Heart left ventricle (tissue), 16 donors: ENCODE data around the gene SDE2. TPM values are rescaled to one million over a fixed set of nuclear protein-coding genes. Genes with fewer than 3 reads are reported as not detected.
"Not testable (repeated sequence)": the region's sequence is repeated elsewhere in the genome, so short reads cannot be mapped to it uniquely, and the experiment has no call there.

Experiments
- ATAC-seq, 4 donors: fragments of 200-7000 bp; cut with Tn5 transposase; one replicate each; pipeline ENCODE4 v1.9.1; 2020 to 2022; ENCODE audit warnings: moderate library complexity in 4 of 4, mild to moderate bottlenecking in 3 of 4, moderate number of reproducible peaks in 1 of 4
- DNase-seq, 5 donors: peaks; one replicate each; pipeline ENCODE4 v3.0.0-alpha.2; 2020
- H3K27ac ChIP-seq, 12 donors: fragments of 200-600 bp; sonication (generic) in 4 of 12; one replicate each; pipeline versions ENCODE4 v1.5.0 to v1.8.0; 2016 to 2022; ENCODE audit warnings: mild to moderate bottlenecking in 2 of 12
- H3K27me3 ChIP-seq, 9 donors: fragments of 200-600 bp; sonication (generic) in 2 of 9; one replicate each; pipeline versions ENCODE4 v1.5.1 to v1.8.0; 2016 to 2022; ENCODE audit warnings: mild to moderate bottlenecking in 3 of 9
- H3K36me3 ChIP-seq, 9 donors: fragments of 200-600 bp; sonication (generic) in 2 of 9; one replicate each; pipeline versions ENCODE4 v1.5.0 to v1.8.0; 2018 to 2022; ENCODE audit warnings: mild to moderate bottlenecking in 2 of 9
- H3K4me1 ChIP-seq, 12 donors: fragments of 200-600 bp; sonication (generic) in 4 of 12; one replicate each; pipeline versions ENCODE4 v1.5.0 to v1.8.0; 2016 to 2022; ENCODE audit warnings: mild to moderate bottlenecking in 3 of 12
- H3K4me3 ChIP-seq, 12 donors: fragments of 200-600 bp; sonication (generic) in 4 of 12; one replicate each; pipeline versions ENCODE4 v1.5.0 to v1.8.0; 2017 to 2022; ENCODE audit warnings: mild to moderate bottlenecking in 9 of 12, moderate library complexity in 4 of 12
- H3K9me3 ChIP-seq, 12 donors: fragments of 200-600 bp; sonication (generic) in 4 of 12; one replicate each; pipeline versions ENCODE4 v1.5.0 to v1.8.0; 2016 to 2022; ENCODE audit warnings: mild to moderate bottlenecking in 1 of 12
- POLR2A ChIP-seq, 2 donors: fragments of 450-650 bp; IDR thresholded peaks; one replicate each; pipeline ENCODE4 v1.6.1; 2017; ENCODE audit warnings: antibody characterized with exemption in 2 of 2, mild to moderate bottlenecking in 2 of 2, moderate library complexity in 2 of 2
- whole genome bisulfite sequencing, 4 donors: extraction: QIAGEN DNeasy Blood & Tissue Kit in 2 of 4; methylation state at CpG; one replicate each; pipeline versions ENCODE4 v1.1.5 to v1.1.7; 2013 to 2018; 5-methylcytosine and 5-hydroxymethylcytosine counted together
- intact Hi-C, 10 donors: fragments of 100-400 bp; cut with DNase I; formaldehyde crosslinking; loops; one replicate each; pipeline versions ENCODE4 v1.11.1 to v1.14.2; 2022
- polyA plus RNA-seq, 2 donors: library from polyadenylated mRNA; stranded (reverse); fragments of 200-250 nt; gene quantifications; one replicate each; pipeline ENCODE4 v1.2.3, GENCODE V29; 2013
- total RNA-seq, 9 donors: library from RNA; depleted of rRNA in 2 of 9; stranded (reverse); fragments of >200 nt in 2 of 9; fragmentation: NEBNext Ultra II Directional in 3 of 9; extraction: Animal tissue kit (Norgen Biotek cat#: 25700) in 3 of 9; gene quantifications; one replicate each; pipeline versions ENCODE4 v1.1.0 to v1.2.4, GENCODE V29; 2016 to 2023
- TF ChIP-seq, protein P1 (sequence below), 12 donors: fragments of 200-600 bp; sonication (generic) in 4 of 12; IDR thresholded peaks; one replicate each; pipeline versions ENCODE4 v1.5.0 to v1.8.0; 2018 to 2022; ENCODE audit warnings: antibody characterized with exemption in 12 of 12, mild to moderate bottlenecking in 5 of 12
- donor health status: ischemic (EF 13 %, LVEDD 7.1; RV severe dilation, severe dysfunction).
- donor health status: healthy with polysubstance abuse.
- donor health status: DM: no; HTN: yes; CAD: no.
- donor health status: DM: no; HTN: no; CAD: no.
- donor health status: ischemic (EF 25% LVEDD 6.9; RV normal size, moderate dysfunction).
- donor health status: ischemic (EF 25% LVEDD 5.7; RV mildly dilated, moderate dysfunction).
- donor health status: healthy.
- donor health status: DM: yes; HTN: yes; CAD: no.
- donor health status: ischemic (EF 35%, LVEDD 5.7; RV mildly dilated, moderate dysfunction).
- donor health status: nonischemic (EF 11% LVEDD 7.7; RV severe dilation, severe dysfunction).
- donor health status: DM: yes; HTN: yes; CAD: no.
- donor health status: PGD.
- donor health status: ischemic (EF 29% LVEDD 5.4; RV normal size, mild dysfunction).
- donor health status: nonischemic (EF 23%, LVEDD 6.1; RV moderate dilation, normal function).

Gene SDE2
- total and polyA plus RNA-seq, 11 donors: 3.7 to 16.4 (median 12.6) TPM

DNA sequence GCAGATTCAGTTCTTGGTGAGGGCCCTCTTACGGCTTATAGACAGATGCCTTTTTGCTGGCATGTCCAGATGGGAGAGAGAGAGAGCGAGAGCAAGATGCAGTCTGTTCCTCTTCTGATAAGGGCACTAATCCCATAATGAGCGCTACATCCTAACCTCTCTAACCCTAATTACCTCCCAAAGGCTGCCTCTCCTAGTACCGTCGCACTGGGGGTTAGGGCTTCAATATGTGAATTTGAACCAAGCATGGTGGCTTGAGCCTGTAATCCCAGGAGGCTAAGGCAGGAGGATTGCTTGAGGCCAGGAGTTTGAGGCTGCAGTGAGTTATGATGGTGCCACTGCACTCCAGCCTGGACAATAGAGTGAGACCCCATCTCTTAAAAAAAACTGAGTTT is 10.5 kb upstream of the SDE2 start:
- TF ChIP-seq POLR2A (IDR thresholded peaks at IDR 0.05): no peak
- TF ChIP-seq, protein P1, sequence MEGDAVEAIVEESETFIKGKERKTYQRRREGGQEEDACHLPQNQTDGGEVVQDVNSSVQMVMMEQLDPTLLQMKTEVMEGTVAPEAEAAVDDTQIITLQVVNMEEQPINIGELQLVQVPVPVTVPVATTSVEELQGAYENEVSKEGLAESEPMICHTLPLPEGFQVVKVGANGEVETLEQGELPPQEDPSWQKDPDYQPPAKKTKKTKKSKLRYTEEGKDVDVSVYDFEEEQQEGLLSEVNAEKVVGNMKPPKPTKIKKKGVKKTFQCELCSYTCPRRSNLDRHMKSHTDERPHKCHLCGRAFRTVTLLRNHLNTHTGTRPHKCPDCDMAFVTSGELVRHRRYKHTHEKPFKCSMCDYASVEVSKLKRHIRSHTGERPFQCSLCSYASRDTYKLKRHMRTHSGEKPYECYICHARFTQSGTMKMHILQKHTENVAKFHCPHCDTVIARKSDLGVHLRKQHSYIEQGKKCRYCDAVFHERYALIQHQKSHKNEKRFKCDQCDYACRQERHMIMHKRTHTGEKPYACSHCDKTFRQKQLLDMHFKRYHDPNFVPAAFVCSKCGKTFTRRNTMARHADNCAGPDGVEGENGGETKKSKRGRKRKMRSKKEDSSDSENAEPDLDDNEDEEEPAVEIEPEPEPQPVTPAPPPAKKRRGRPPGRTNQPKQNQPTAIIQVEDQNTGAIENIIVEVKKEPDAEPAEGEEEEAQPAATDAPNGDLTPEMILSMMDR (IDR thresholded peaks at IDR 0.05): no peak
- H3K4me3 ChIP-seq: no peak overlapping the region
- H3K27ac ChIP-seq: no peak overlapping the region
- no peaks in the 10 kb centered on the region for H3K36me3 ChIP-seq
- H3K9me3 ChIP-seq: no peaks in the 10 kb centered on the region
- intact Hi-C loops: loop anchor here in 2 of 10 donors (2.0 to 5.0 kb wide), 2 partner anchors 43 kb away; no protein-coding TSS in a partner anchor
- DNase-seq (no peak), ATAC-seq (no peak)
- peaks cover 0 to 3% (median 0%) of the 10 kb centered on the region in 12 donors for H3K4me1 ChIP-seq
- 93 to 96% (median 95%) methylated on average over 5 of the region's 5 CpGs for WGBS, 4 donors
- no peaks in the 10 kb centered on the region for H3K27me3 ChIP-seq

DNA sequence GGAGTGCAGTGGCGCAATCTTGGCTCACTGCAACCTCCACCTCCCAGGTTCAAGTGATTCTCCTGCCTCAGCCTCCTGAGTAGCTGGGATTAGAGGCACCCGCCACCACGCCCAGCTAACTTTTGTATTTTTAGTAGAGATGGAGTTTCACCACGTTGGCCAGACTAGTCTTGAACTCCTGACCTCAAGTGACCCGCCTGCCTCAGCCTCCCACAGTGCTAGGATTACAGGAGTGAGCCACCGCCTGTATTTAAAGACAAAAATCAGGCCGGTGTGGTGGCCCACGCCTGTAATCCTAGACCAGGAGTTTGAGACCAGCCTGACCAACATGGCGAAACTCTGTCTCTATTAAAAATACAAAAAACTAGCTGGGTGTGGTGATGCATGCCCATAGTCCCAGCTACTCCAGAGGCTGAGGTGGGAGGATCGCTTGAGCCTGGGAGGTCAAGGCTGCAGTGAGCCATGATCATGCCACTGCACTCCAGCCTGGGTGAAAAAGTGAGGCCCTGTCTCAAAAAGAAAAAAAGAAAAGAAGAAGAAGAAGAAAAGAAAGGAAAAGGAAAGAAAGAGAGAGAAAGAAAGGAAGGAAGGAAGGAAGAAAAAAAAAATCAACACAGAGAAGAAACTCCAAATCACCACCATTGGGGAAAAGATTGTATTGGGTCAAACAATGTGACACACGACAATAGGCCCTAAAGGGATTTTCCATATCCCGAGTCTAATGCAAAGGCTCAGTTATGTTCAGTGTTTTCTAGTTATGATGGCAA is 8.2 kb upstream of the SDE2 start:
- ATAC-seq, H3K4me3 ChIP-seq, H3K27me3 ChIP-seq, DNase-seq, H3K36me3 ChIP-seq, H3K27ac ChIP-seq, H3K9me3 ChIP-seq, intact Hi-C loops: not testable (repeated sequence)
- WGBS, 4 donors: 86 to 90% (median 88%) methylated on average over 12 of the region's 12 CpGs
- peaks cover 0 to 12% (median 8%) of the 10 kb centered on the region in 12 donors for H3K4me1 ChIP-seq

DNA sequence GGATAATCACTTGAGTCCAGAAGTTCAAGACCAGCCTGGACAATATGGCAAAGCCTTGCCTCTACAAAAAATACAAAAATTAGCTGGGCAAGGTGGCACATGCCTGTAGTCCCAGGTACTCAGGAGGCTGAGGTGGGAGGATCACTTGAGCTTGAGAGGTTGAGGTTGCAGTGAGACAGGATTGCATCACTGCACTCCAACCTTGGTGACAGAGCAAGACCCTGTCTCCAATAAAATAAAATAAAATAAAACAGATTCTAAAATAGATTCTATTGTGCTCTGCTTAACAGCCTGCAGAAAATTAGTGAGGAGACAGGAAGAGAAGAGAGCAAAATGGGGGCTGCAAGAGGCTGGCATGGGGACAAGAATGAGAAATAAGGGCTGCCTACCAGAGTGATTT is 7.5 kb upstream of the SDE2 start:
- no peak overlapping the region for H3K27ac ChIP-seq
- H3K9me3 ChIP-seq: no peaks in the 10 kb centered on the region
- intact Hi-C loops: no loop called here
- no peak overlapping the region for H3K4me3 ChIP-seq
- peaks cover 0 to 18% (median 12%) of the 10 kb centered on the region in 12 donors for H3K4me1 ChIP-seq
- no peak for DNase-seq
- no peaks in the 10 kb centered on the region for H3K27me3 ChIP-seq
- no peak for ATAC-seq
- no peaks in the 10 kb centered on the region for H3K36me3 ChIP-seq
- TF ChIP-seq, protein P1 (IDR thresholded peaks at IDR 0.05): no peak
- TF ChIP-seq POLR2A (IDR thresholded peaks at IDR 0.05): no peak

DNA sequence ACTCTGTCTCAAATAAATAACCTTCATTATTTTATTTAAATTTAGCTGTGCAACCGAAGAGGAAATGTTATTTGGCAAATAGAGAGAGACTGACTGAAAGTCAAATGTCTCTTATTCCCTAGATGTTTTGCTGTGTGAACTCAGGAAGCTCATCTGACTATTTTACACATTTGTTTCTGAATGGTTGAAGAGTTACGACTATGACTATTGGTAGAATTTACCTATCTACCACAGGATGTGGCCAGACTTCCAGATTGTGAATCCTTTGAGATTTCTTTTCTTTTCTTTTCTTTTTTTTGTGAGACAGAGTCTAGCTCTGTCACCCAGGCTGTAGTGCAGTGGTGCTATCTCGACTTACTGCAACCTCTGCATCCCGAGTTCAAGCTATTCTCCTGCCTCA is 5.3 kb upstream of the SDE2 start:
- intact Hi-C loops: loop anchor here in 2 of 10 donors (5.0 kb wide), 2 partner anchors 108 to 113 kb away; no protein-coding TSS in a partner anchor
- Histone ChIP-seq H3K27me3 (no peaks in the 10 kb centered on the region), H3K4me3 (no peak overlapping the region), H3K4me1 (peaks cover 4 to 40% (median 24%) of the 10 kb centered on the region in 12 donors), H3K36me3 (no peaks in the 10 kb centered on the region), H3K9me3 (no peaks in the 10 kb centered on the region), H3K27ac (no peak overlapping the region)
- 85 to 90% (median 87%) methylated on average over 4 of the region's 4 CpGs for WGBS, 4 donors
- DNase-seq: no peak
- ATAC-seq: no peak
- TF ChIP-seq, protein P1 (IDR thresholded peaks at IDR 0.05): no peak
- no peak for TF ChIP-seq POLR2A (IDR thresholded peaks at IDR 0.05)
